Keratinocyte (primary cell): ENCODE measurements around the gene BAZ2B. TPM values are rescaled to one million over a fixed set of nuclear protein-coding genes. Genes with fewer than 3 reads are reported as not detected.
A peak's percentile ranks its signal among the peaks of the same experiment; 100 is the strongest.

ENCODE experiments used
- DNase-seq: peaks from one replicate; pipeline ENCODE4 v3.0.0-alpha.2; 2011; ENCODE audit warnings: low read depth, missing footprints, low spot score
- FAIRE-seq: peaks from 2 replicates; lab custom pipeline; 2011; peaks lifted over from hg19 to GRCh38; lab: Jason Lieb, UNC
- H2AFZ ChIP-seq: 2 replicates; pipeline ENCODE4 v1.6.0; 2012; ENCODE audit warnings: low read length, control low read depth, inconsistent platforms; ENCODE audit not compliant: control insufficient read depth
- H3K27ac ChIP-seq: 2 replicates; pipeline ENCODE4 v1.5.1; 2011; ENCODE audit warnings: low read length; ENCODE audit not compliant: control insufficient read depth, insufficient read depth
- H3K27me3 ChIP-seq: 3 replicates; pipeline ENCODE4 v1.6.0; 2011; ENCODE audit warnings: low read length; ENCODE audit not compliant: control insufficient read depth, insufficient read depth; ENCODE audit errors: extremely low read depth
- H3K36me3 ChIP-seq, 2 experiments: 2 replicates in 1 of 2; 3 replicates in 1 of 2; pipeline ENCODE4 v1.5.1; 2011; ENCODE audit warnings: low read length in 2 of 2, mild to moderate bottlenecking in 1 of 2; ENCODE audit not compliant: control insufficient read depth in 2 of 2, insufficient read depth in 2 of 2; ENCODE audit errors: extremely low read depth in 1 of 2
- H3K4me1 ChIP-seq: 3 replicates; pipeline ENCODE4 v1.5.1; 2011; ENCODE audit warnings: low read length; ENCODE audit not compliant: control insufficient read depth, insufficient read depth; ENCODE audit errors: extremely low read depth
- H3K4me2 ChIP-seq: 3 replicates; pipeline ENCODE4 v1.6.0; 2011; ENCODE audit warnings: low read depth, low read length; ENCODE audit not compliant: control insufficient read depth, insufficient read depth; ENCODE audit errors: extremely low read depth
- H3K4me3 ChIP-seq, 3 experiments: fragments of 200-600 bp in 1 of 3; sonication (generic) in 1 of 3; 2 replicates in 2 of 3; 3 replicates in 1 of 3; pipeline ENCODE4 v1.5.1; 2011 to 2016; ENCODE audit warnings: low read length in 3 of 3, mild to moderate bottlenecking in 3 of 3, control low read depth in 2 of 3, inconsistent platforms in 1 of 3, low read depth in 1 of 3, mixed read lengths in 1 of 3, mixed run types in 1 of 3, moderate library complexity in 1 of 3; ENCODE audit not compliant: control insufficient read depth in 2 of 3, insufficient read depth in 2 of 3; ENCODE audit errors: extremely low read depth in 1 of 3
- H3K79me2 ChIP-seq: 2 replicates; pipeline ENCODE4 v1.6.0; 2012; ENCODE audit warnings: low read length; ENCODE audit not compliant: control insufficient read depth, insufficient read depth
- H3K9ac ChIP-seq: 3 replicates; pipeline ENCODE4 v1.6.0; 2011; ENCODE audit warnings: low read length; ENCODE audit not compliant: control insufficient read depth, insufficient read depth; ENCODE audit errors: extremely low read depth
- H3K9me1 ChIP-seq: 3 replicates; pipeline ENCODE4 v1.6.0; 2011; ENCODE audit warnings: low read length; ENCODE audit not compliant: control insufficient read depth, insufficient read depth; ENCODE audit errors: extremely low read depth
- H3K9me3 ChIP-seq: 2 replicates; pipeline ENCODE4 v1.5.1; 2012; ENCODE audit warnings: low read depth, low read length; ENCODE audit not compliant: control insufficient read depth
- H4K20me1 ChIP-seq: 3 replicates; pipeline ENCODE4 v1.6.0; 2011; ENCODE audit warnings: low read length; ENCODE audit not compliant: control insufficient read depth, insufficient read depth; ENCODE audit errors: extremely low read depth
- CTCF ChIP-seq, 3 experiments: IDR thresholded peaks in 1 of 3; conservative IDR thresholded peaks in 1 of 3; optimal IDR thresholded peaks in 1 of 3; 2 replicates in 2 of 3; 3 replicates in 1 of 3; pipeline versions ENCODE3 to v1.5.1; 2011; ENCODE audit warnings: low read length in 3 of 3, mild to moderate bottlenecking in 3 of 3, moderate library complexity in 2 of 3, control low read depth in 1 of 3, inconsistent platforms in 1 of 3; ENCODE audit not compliant: insufficient read depth in 2 of 3; ENCODE audit errors: extremely low read depth in 1 of 3
- EZH2 ChIP-seq: IDR thresholded peaks from one replicate; pipeline ENCODE4 v1.6.1; 2012; ENCODE audit warnings: inconsistent platforms, mild to moderate bottlenecking, low read length, moderate library complexity
- dilution Hi-C: fragments of 300-500 bp; cut with MboI; formaldehyde crosslinking; loops from one replicate; pipeline ENCODE4 v1.7.0; 2020; ENCODE audit warnings: low sequenced_read_pairs; ENCODE audit not compliant: extremely low pct_ligation_motif_present
- polyA plus RNA-seq, 5 experiments: library from polyadenylated mRNA; depleted of rRNA in 3 of 5; stranded (reverse) in 3 of 5; stranded (forward) in 1 of 5; unstranded in 1 of 5; fragments of >200 nt; gene quantifications; 1 replicate in 1 of 5; 2 replicates in 3 of 5; 3 replicates in 1 of 5; pipeline versions ENCODE4 v1.2.1 to v1.2.3, GENCODE V29; 2011 to 2012; ENCODE audit warnings: missing spikeins in 2 of 5, low read depth in 1 of 5, low replicate concordance in 1 of 5

The BAZ2B gene
- polyA plus RNA-seq, 1 donor (not counting 4 experiments of a cell fraction or from before 2014, with no cell fraction given), result 27.0 TPM

GRCh38 chr2:159639712-159640111, 23.4 kb upstream of the BAZ2B start:
- H3K4me3 ChIP-seq, result no peak overlapping the region
- no peaks in the 10 kb centered on the region for H3K9me1 ChIP-seq
- H3K36me3 ChIP-seq, result no peaks in the 10 kb centered on the region
- no peaks in the 10 kb centered on the region for H4K20me1 ChIP-seq
- H3K27ac ChIP-seq, result no peak overlapping the region
- H3K27me3 ChIP-seq, result no peaks in the 10 kb centered on the region
- FAIRE-seq (no peak), DNase-seq (no peak)
- no peaks in the 10 kb centered on the region for H3K9me3 ChIP-seq
- no peaks in the 10 kb centered on the region for H3K79me2 ChIP-seq
- dilution Hi-C loops, result no loop called here
- no peak overlapping the region for H2AFZ ChIP-seq
- peaks cover 20% of the 10 kb centered on the region for H3K4me1 ChIP-seq
- TF ChIP-seq EZH2 (no peak), CTCF (optimal IDR thresholded peaks at IDR 0.05 in 1 of 3, IDR thresholded peaks at IDR 0.05 in 1 of 3, conservative IDR thresholded peaks at IDR 0.05 in 1 of 3; ENCODE audit: extremely low read depth in 1 of 3, insufficient read depth in 2 of 3, low read length in 3 of 3) (no peak)
- H3K9ac ChIP-seq, result no peak overlapping the region
- H3K4me2 ChIP-seq, result no peak overlapping the region

- TF ChIP-seq EZH2 (no peak), CTCF (optimal IDR thresholded peaks at IDR 0.05 in 1 of 3, IDR thresholded peaks at IDR 0.05 in 1 of 3, conservative IDR thresholded peaks at IDR 0.05 in 1 of 3; ENCODE audit: extremely low read depth in 1 of 3, insufficient read depth in 2 of 3, low read length in 3 of 3) (no peak)
These were observed 22.7 kb upstream of the BAZ2B start for GRCh38 chr2:159639071-159639470.

More at GRCh38 chr2:159639071-159639470, 22.7 kb upstream of the BAZ2B start:
- H3K4me1 ChIP-seq, result peaks cover 20% of the 10 kb centered on the region
- H3K27ac ChIP-seq, result peak overlapping the region; percentile 75
- peak overlapping the region; percentile 75 for H2AFZ ChIP-seq
- peak overlapping the region; percentile 40 for H3K4me2 ChIP-seq
- no peak for DNase-seq
- H3K9me1 ChIP-seq, result no peaks in the 10 kb centered on the region
- H3K4me3 ChIP-seq, result peak overlapping the region in 1 of 3 experiments; percentile 41
- H3K9me3 ChIP-seq, result no peaks in the 10 kb centered on the region
- dilution Hi-C loops, result no loop called here
- no peaks in the 10 kb centered on the region for H3K36me3 ChIP-seq
- H4K20me1 ChIP-seq, result no peaks in the 10 kb centered on the region
- H3K79me2 ChIP-seq, result no peaks in the 10 kb centered on the region
- H3K9ac ChIP-seq, result peak overlapping the region; percentile 43
- no peaks in the 10 kb centered on the region for H3K27me3 ChIP-seq
- peak; percentile 29 for FAIRE-seq
